Liver (tissue), 9 donors: ENCODE results near the gene TSPAN18. TPM values are rescaled to one million over a fixed set of nuclear protein-coding genes. Genes with fewer than 3 reads are reported as not detected.

Experiments used
- DNase-seq: peaks from one replicate; pipeline ENCODE4 v3.0.0-alpha.2; 2017; ENCODE audit warnings: low spot score
- H3K27ac ChIP-seq, 2 donors: one replicate each; pipeline ENCODE4 v1.7.0; 2013; ENCODE audit warnings: inconsistent platforms in 2 of 2, low read length in 2 of 2, control low read depth in 1 of 2, low read depth in 1 of 2, mild to moderate bottlenecking in 1 of 2
- H3K27me3 ChIP-seq, 4 donors: one replicate each; pipeline versions ENCODE4 v1.6.1 to v1.7.0; 2013; ENCODE audit warnings: low read length in 3 of 4, inconsistent platforms in 1 of 4, mild to moderate bottlenecking in 1 of 4, moderate library complexity in 1 of 4; ENCODE audit not compliant: control insufficient read depth in 4 of 4, insufficient read depth in 4 of 4
- H3K36me3 ChIP-seq, 4 donors: one replicate each; pipeline versions ENCODE4 v1.6.1 to v1.7.0; 2013; ENCODE audit warnings: low read length in 3 of 4, mild to moderate bottlenecking in 3 of 4, low read depth in 1 of 4, moderate library complexity in 1 of 4; ENCODE audit not compliant: control insufficient read depth in 4 of 4, insufficient read depth in 3 of 4
- H3K4me1 ChIP-seq, 4 donors: one replicate each; pipeline versions ENCODE4 v1.6.1 to v1.7.0; 2013; ENCODE audit warnings: low read length in 3 of 4, mild to moderate bottlenecking in 3 of 4, moderate library complexity in 1 of 4; ENCODE audit not compliant: control insufficient read depth in 4 of 4, insufficient read depth in 4 of 4
- H3K4me3 ChIP-seq, 3 donors: one replicate each; pipeline versions ENCODE4 v1.6.1 to v1.7.0; 2013; ENCODE audit warnings: low read length in 3 of 3, control low read depth in 1 of 3, low read depth in 1 of 3, mild to moderate bottlenecking in 1 of 3
- H3K9ac ChIP-seq, 2 donors: one replicate each; pipeline ENCODE4 v1.7.0; 2013; ENCODE audit warnings: low read length in 2 of 2, mild to moderate bottlenecking in 2 of 2, moderate library complexity in 2 of 2, control low read depth in 1 of 2, low read depth in 1 of 2
- H3K9me3 ChIP-seq, 4 donors: one replicate each; pipeline versions ENCODE4 v1.6.1 to v1.7.0; 2013; ENCODE audit warnings: low read length in 3 of 4; ENCODE audit not compliant: control insufficient read depth in 4 of 4
- ATF3 ChIP-seq: IDR thresholded peaks from 2 replicates; pipeline ENCODE4 v1.6.1; 2016; ENCODE audit warnings: antibody characterized with exemption
- FOXA1 ChIP-seq: IDR thresholded peaks from 2 replicates; pipeline ENCODE4 v1.6.1; 2016; ENCODE audit warnings: antibody characterized with exemption
- GABPA ChIP-seq, 2 donors: IDR thresholded peaks in 1 of 2; conservative IDR thresholded peaks in 1 of 2; 2 replicates each; pipeline ENCODE4 v1.6.1; 2016; ENCODE audit warnings: antibody characterized with exemption in 2 of 2, mild to moderate bottlenecking in 1 of 2, moderate library complexity in 1 of 2
- HNF4A ChIP-seq, 2 donors: conservative IDR thresholded peaks; 2 replicates each; pipeline ENCODE4 v1.6.1; 2016; ENCODE audit warnings: antibody characterized with exemption in 2 of 2, mild to moderate bottlenecking in 2 of 2
- HNF4G ChIP-seq: IDR thresholded peaks from 2 replicates; pipeline ENCODE4 v1.6.1; 2016; ENCODE audit warnings: antibody characterized with exemption
- JUND ChIP-seq, 2 donors: IDR thresholded peaks; 2 replicates each; pipeline ENCODE4 v1.6.1; 2016; ENCODE audit warnings: antibody characterized with exemption in 2 of 2
- MAX ChIP-seq: IDR thresholded peaks from 2 replicates; pipeline ENCODE4 v1.6.1; 2016; ENCODE audit warnings: antibody characterized with exemption
- NR2F2 ChIP-seq: IDR thresholded peaks from 2 replicates; pipeline ENCODE4 v1.6.1; 2016; ENCODE audit warnings: antibody characterized with exemption
- RAD21 ChIP-seq, 2 donors: IDR thresholded peaks; 2 replicates each; pipeline ENCODE4 v1.6.1; 2016; ENCODE audit warnings: antibody characterized with exemption in 2 of 2, mild to moderate bottlenecking in 2 of 2
- RXRA ChIP-seq, 2 donors: IDR thresholded peaks; 2 replicates each; pipeline ENCODE4 v1.6.1; 2017 to 2018; ENCODE audit warnings: antibody characterized with exemption in 2 of 2, mild to moderate bottlenecking in 1 of 2
- SP1 ChIP-seq: IDR thresholded peaks from 2 replicates; pipeline ENCODE4 v1.6.1; 2018; ENCODE audit warnings: antibody characterized with exemption, mild to moderate bottlenecking
- TAF1 ChIP-seq: conservative IDR thresholded peaks from 2 replicates; pipeline ENCODE4 v1.6.1; 2016; ENCODE audit warnings: antibody characterized with exemption, mild to moderate bottlenecking
- YY1 ChIP-seq: IDR thresholded peaks from 2 replicates; pipeline ENCODE4 v1.6.1; 2016; ENCODE audit warnings: antibody characterized with exemption, mild to moderate bottlenecking
- ZBTB33 ChIP-seq: IDR thresholded peaks from 2 replicates; pipeline ENCODE4 v1.6.1; 2016; ENCODE audit warnings: antibody characterized with exemption
- WGBS: extraction: QIAGEN DNeasy Blood & Tissue Kit; methylation state at CpG from one replicate; pipeline ENCODE4 v1.1.7; 2013; 5-methylcytosine and 5-hydroxymethylcytosine counted together
- polyA plus RNA-seq, 2 donors: library from polyadenylated mRNA; stranded (reverse) in 1 of 2; unstranded in 1 of 2; fragments of 200-250 nt in 1 of 2; fragments of >200 nt in 1 of 2; fragmentation: Nextera tagmentation in 1 of 2; extraction: Ambion mirVana in 1 of 2; gene quantifications; one replicate each; pipeline versions ENCODE4 v1.2.1 to v1.2.3, GENCODE V29; 2013 to 2015
- total RNA-seq, 2 donors: library from RNA; depleted of rRNA; stranded (reverse); fragments of >200 nt; gene quantifications; one replicate each; pipeline ENCODE4 v1.2.3, GENCODE V29; 2014
- TF ChIP-seq, protein P1 (sequence below): IDR thresholded peaks from 2 replicates; pipeline ENCODE4 v1.6.1; 2016; ENCODE audit warnings: antibody characterized with exemption, mild to moderate bottlenecking
- TF ChIP-seq, protein P2 (sequence below): fragments of 150-350 bp; IDR thresholded peaks from 2 replicates; pipeline ENCODE4 v1.5.1; 2017; ENCODE audit warnings: improper control_type of control experiment, low read depth, low read length; ENCODE audit not compliant: missing input control
- donor health status: healthy.
- donor health status: healthy.
- donor health status: healthy.
- donor health status: healthy.
- donor health status: healthy.

The TSPAN18 gene
- total and polyA plus RNA-seq, 4 donors = 1.2 to 5.0 (median 2.8) TPM

GRCh38 chr11:44934110-44934509 is 207.3 kb downstream of the TSPAN18 start (continued):
- TF ChIP-seq, protein P1, sequence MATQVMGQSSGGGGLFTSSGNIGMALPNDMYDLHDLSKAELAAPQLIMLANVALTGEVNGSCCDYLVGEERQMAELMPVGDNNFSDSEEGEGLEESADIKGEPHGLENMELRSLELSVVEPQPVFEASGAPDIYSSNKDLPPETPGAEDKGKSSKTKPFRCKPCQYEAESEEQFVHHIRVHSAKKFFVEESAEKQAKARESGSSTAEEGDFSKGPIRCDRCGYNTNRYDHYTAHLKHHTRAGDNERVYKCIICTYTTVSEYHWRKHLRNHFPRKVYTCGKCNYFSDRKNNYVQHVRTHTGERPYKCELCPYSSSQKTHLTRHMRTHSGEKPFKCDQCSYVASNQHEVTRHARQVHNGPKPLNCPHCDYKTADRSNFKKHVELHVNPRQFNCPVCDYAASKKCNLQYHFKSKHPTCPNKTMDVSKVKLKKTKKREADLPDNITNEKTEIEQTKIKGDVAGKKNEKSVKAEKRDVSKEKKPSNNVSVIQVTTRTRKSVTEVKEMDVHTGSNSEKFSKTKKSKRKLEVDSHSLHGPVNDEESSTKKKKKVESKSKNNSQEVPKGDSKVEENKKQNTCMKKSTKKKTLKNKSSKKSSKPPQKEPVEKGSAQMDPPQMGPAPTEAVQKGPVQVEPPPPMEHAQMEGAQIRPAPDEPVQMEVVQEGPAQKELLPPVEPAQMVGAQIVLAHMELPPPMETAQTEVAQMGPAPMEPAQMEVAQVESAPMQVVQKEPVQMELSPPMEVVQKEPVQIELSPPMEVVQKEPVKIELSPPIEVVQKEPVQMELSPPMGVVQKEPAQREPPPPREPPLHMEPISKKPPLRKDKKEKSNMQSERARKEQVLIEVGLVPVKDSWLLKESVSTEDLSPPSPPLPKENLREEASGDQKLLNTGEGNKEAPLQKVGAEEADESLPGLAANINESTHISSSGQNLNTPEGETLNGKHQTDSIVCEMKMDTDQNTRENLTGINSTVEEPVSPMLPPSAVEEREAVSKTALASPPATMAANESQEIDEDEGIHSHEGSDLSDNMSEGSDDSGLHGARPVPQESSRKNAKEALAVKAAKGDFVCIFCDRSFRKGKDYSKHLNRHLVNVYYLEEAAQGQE = no peak

DNA sequence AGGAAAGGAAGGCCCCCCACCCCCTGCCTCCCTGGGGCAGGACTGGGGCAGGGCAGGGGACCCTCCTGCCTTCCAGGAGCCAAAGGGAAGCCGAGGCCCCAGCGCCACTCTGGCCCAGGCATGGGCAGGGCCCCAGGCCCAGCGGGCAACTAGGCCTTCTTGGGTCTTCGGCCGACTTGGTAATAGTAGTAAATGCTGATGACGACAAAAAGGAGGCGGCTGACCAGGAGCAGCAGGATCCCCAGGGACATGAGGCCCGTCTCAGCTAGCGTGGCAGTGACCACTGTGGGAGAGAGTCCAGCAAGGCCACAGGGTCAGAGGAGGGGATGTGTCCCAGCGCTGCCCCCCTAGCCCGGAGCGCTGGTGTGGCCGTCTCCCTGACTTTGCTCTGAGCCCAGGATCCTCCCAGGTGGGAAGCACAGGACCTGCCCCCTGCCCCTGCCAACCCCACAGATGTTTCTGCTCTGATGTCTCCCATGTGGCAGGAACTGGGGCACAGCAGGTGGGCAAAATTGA is 208.0 kb downstream of the TSPAN18 start:
- Histone ChIP-seq H3K9me3 (no peaks in the 10 kb centered on the region), H3K9ac (no peak overlapping the region), H3K27me3 (peaks cover 0 to 2% (median 0%) of the 10 kb centered on the region in 4 donors), H3K36me3 (no peaks in the 10 kb centered on the region), H3K4me3 (no peak overlapping the region), H3K27ac (no peak overlapping the region), H3K4me1 (no peaks in the 10 kb centered on the region)
- WGBS = 88% methylated on average over 13 of the region's 13 CpGs
- DNase-seq = no peak
- TF ChIP-seq NR2F2 = no peak

GRCh38 chr11:44936525-44936924 is 209.8 kb downstream of the TSPAN18 start:
- WGBS = 23% methylated on average over 20 of the region's 20 CpGs
- Histone ChIP-seq H3K36me3 (no peaks in the 10 kb centered on the region), H3K9ac (no peak overlapping the region)

More at GRCh38 chr11:44936525-44936924, 209.8 kb downstream of the TSPAN18 start:
- Histone ChIP-seq H3K9me3 (no peaks in the 10 kb centered on the region), H3K4me3 (no peak overlapping the region), H3K4me1 (no peaks in the 10 kb centered on the region), H3K27ac (no peak overlapping the region), H3K27me3 (peaks cover 0 to 2% (median 0%) of the 10 kb centered on the region in 4 donors)
- DNase-seq = peak; percentile 88
- TF ChIP-seq, protein P2, sequence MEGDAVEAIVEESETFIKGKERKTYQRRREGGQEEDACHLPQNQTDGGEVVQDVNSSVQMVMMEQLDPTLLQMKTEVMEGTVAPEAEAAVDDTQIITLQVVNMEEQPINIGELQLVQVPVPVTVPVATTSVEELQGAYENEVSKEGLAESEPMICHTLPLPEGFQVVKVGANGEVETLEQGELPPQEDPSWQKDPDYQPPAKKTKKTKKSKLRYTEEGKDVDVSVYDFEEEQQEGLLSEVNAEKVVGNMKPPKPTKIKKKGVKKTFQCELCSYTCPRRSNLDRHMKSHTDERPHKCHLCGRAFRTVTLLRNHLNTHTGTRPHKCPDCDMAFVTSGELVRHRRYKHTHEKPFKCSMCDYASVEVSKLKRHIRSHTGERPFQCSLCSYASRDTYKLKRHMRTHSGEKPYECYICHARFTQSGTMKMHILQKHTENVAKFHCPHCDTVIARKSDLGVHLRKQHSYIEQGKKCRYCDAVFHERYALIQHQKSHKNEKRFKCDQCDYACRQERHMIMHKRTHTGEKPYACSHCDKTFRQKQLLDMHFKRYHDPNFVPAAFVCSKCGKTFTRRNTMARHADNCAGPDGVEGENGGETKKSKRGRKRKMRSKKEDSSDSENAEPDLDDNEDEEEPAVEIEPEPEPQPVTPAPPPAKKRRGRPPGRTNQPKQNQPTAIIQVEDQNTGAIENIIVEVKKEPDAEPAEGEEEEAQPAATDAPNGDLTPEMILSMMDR = peak; percentile 97
- TF ChIP-seq JUND (IDR thresholded peaks at IDR 0.05) (no peak), NR2F2 (no peak), RXRA (IDR thresholded peaks at IDR 0.05) (no peak), HNF4G (no peak), FOXA1 (no peak), RAD21 (IDR thresholded peaks at IDR 0.05) (peak; percentile 98), YY1 (no peak), SP1 (no peak), TAF1 (no peak), GABPA (IDR thresholded peaks at IDR 0.05 in 1 of 2, conservative IDR thresholded peaks at IDR 0.05 in 1 of 2) (no peak), ZBTB33 (no peak), ATF3 (no peak), MAX (no peak), HNF4A (conservative IDR thresholded peaks at IDR 0.05) (no peak)
- TF ChIP-seq, protein P1 = no peak
